Uterus (tissue), 4 donors: ENCODE data around the gene IFTAP. TPM values are rescaled to one million over a fixed set of nuclear protein-coding genes. Genes with fewer than 3 reads are reported as not detected.

Experiments
- DNase-seq, 2 donors: peaks; one replicate each; pipeline ENCODE4 v3.0.0-alpha.2; 2019 to 2020
- H3K27ac ChIP-seq, 2 donors: fragments of 200-600 bp; sonication (generic); 1 replicate in 1 of 2; 2 replicates in 1 of 2; pipeline ENCODE4 v1.5.1; 2016 to 2018
- H3K27me3 ChIP-seq, 2 donors: fragments of 200-600 bp; sonication (generic); one replicate each; pipeline ENCODE4 v1.5.1; 2018 to 2019; ENCODE audit warnings: control low read depth in 1 of 2
- H3K36me3 ChIP-seq, 2 donors: fragments of 200-600 bp; sonication (generic); one replicate each; pipeline ENCODE4 v1.5.1; 2019; ENCODE audit warnings: control low read depth in 1 of 2
- H3K4me1 ChIP-seq, 2 donors: fragments of 200-600 bp; sonication (generic); one replicate each; pipeline ENCODE4 v1.5.1; 2018 to 2019; ENCODE audit warnings: control low read depth in 1 of 2
- H3K4me3 ChIP-seq, 2 donors: fragments of 200-600 bp; sonication (generic); 1 replicate in 1 of 2; 2 replicates in 1 of 2; pipeline ENCODE4 v1.5.1; 2018 to 2019; ENCODE audit warnings: mild to moderate bottlenecking in 1 of 2
- H3K9me3 ChIP-seq, 2 donors: fragments of 200-600 bp; sonication (generic); one replicate each; pipeline ENCODE4 v1.5.1; 2019; ENCODE audit warnings: control low read depth in 1 of 2
- POLR2A ChIP-seq, 2 donors: fragments of 450-650 bp; IDR thresholded peaks; one replicate each; pipeline ENCODE4 v1.6.1; 2016; ENCODE audit warnings: antibody characterized with exemption in 2 of 2, mild to moderate bottlenecking in 1 of 2, moderate library complexity in 1 of 2
- intact Hi-C: fragments of 100-400 bp; cut with DNase I; formaldehyde crosslinking; loops from one replicate; pipeline ENCODE4 v1.15.1; 2023; ENCODE audit warnings: low total_unique reads
- total RNA-seq, 4 donors: library from RNA; depleted of rRNA in 3 of 4; stranded (reverse); fragments of >200 nt in 3 of 4; gene quantifications; one replicate each; pipeline versions ENCODE4 v1.1.0 to v1.2.4, GENCODE V29; 2014 to 2023
- TF ChIP-seq, protein P1 (sequence below), 4 experiments: fragments of 200-600 bp in 2 of 4; fragments of 450-650 bp in 2 of 4; sonication (generic) in 2 of 4; IDR thresholded peaks; one replicate each; pipeline ENCODE4 v1.5.1; 2016 to 2019; ENCODE audit warnings: antibody characterized with exemption in 4 of 4, mild to moderate bottlenecking in 2 of 4, moderate library complexity in 1 of 4
- donor health status: DM: yes; HTN: yes; CAD: no.

IFTAP gene
- total RNA-seq, 4 donors from 2014 or later: 4.1 to 56.1 (median 17.4) TPM

DNA sequence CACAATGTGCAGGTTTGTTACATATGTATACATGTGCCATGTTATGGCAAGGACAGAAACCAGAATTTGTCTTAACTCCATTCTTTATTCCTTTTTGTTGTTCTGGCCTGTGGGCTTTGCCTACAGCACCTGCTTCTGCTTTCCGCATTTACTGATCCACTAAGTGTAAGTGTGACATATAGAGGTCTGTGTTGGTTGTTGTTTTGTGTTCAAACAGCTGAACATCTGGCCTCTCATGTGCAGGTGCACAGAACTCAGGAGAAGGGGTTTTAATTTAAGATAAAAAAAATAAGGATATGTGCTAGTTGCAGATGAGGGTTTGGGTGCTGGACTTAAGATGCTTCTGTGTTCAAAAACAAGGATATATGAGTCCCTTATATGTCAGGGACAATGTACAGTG lies 89.5 kb downstream of the IFTAP start:
- TF ChIP-seq POLR2A (IDR thresholded peaks at IDR 0.05): no peak
- TF ChIP-seq, protein P1, sequence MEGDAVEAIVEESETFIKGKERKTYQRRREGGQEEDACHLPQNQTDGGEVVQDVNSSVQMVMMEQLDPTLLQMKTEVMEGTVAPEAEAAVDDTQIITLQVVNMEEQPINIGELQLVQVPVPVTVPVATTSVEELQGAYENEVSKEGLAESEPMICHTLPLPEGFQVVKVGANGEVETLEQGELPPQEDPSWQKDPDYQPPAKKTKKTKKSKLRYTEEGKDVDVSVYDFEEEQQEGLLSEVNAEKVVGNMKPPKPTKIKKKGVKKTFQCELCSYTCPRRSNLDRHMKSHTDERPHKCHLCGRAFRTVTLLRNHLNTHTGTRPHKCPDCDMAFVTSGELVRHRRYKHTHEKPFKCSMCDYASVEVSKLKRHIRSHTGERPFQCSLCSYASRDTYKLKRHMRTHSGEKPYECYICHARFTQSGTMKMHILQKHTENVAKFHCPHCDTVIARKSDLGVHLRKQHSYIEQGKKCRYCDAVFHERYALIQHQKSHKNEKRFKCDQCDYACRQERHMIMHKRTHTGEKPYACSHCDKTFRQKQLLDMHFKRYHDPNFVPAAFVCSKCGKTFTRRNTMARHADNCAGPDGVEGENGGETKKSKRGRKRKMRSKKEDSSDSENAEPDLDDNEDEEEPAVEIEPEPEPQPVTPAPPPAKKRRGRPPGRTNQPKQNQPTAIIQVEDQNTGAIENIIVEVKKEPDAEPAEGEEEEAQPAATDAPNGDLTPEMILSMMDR (IDR thresholded peaks at IDR 0.05): no peak
- intact Hi-C loops: no loop called here
- H3K4me1 ChIP-seq: no peaks in the 10 kb centered on the region
- H3K36me3 ChIP-seq: no peaks in the 10 kb centered on the region
- no peaks in the 10 kb centered on the region for H3K27me3 ChIP-seq
- DNase-seq: no peak
- H3K27ac ChIP-seq: no peak overlapping the region
- no peaks in the 10 kb centered on the region for H3K9me3 ChIP-seq
- H3K4me3 ChIP-seq: no peak overlapping the region

DNA sequence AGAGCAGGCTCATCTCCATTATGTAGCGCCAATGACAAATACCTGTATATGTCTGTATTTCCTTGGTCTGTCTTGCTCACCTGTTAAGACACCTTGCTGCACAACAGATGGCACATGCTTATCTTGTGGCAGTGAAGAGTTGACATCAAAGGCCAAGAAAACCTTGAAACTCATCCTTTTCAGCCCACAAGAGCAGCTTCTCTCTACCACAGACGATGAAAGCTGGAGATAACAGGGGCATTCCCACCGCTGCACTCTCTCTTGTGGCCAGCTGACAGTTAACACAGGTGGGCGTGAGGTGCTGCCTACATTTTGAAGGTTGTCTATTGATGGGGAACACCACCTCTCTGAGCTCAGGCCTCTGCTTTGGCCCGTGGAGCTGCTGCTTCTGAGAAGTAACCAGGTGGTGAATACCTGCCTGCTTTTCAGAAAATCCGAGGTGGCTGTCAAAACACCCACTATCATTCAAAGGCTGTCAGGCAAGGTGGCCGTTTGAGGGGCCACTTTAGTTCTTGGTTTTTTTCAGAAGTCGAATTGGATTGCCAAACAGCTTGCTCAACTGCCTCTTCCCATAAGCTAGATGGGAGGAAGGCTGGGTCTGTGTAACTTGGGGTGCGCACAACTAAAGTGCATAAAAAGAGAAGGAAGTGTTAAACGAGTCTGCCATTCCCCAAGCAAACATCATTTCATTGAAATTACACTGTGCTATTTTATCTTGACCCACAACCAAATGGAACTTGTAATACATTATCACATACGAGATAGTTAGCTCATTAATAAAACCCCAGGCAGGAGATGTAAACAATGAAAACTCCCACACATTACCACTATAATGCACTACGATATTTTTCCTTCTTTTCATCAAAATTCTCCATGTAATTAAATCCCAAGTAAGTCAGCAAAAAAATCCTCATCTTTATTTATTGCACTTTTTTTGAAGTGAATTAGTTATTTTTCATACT lies 90.8 kb downstream of the IFTAP start:
- Histone ChIP-seq H3K27ac (no peak overlapping the region), H3K36me3 (no peaks in the 10 kb centered on the region), H3K4me3 (no peak overlapping the region), H3K9me3 (no peaks in the 10 kb centered on the region), H3K27me3 (no peaks in the 10 kb centered on the region), H3K4me1 (no peaks in the 10 kb centered on the region)
- no peak for DNase-seq
- TF ChIP-seq, protein P1 (IDR thresholded peaks at IDR 0.05): no peak
- intact Hi-C loops: no loop called here

DNA sequence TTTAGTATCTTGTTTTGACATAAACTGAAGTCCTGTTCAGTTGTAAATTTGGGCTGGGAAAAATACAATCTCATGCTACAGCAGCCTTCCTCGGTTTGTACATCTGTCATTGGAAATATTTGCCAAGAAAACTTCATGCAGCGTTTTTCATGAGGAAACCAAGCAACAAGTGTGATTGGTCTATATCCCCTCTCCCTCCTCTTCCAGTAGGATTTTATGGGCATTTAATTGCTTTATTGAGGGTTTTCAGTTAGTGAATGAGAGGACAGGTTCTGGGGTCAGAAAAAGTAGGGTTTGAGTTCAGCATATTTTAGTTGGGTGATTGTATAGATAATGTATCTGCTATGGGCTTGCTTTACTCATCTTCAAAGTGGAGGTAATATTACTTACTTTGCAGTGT lies 93.8 kb downstream of the IFTAP start:
- no peak for DNase-seq
- TF ChIP-seq, protein P1 (IDR thresholded peaks at IDR 0.05): no peak
- TF ChIP-seq POLR2A (IDR thresholded peaks at IDR 0.05): no peak
- Histone ChIP-seq H3K27me3 (no peaks in the 10 kb centered on the region), H3K4me3 (no peak overlapping the region), H3K27ac (no peak overlapping the region), H3K36me3 (no peaks in the 10 kb centered on the region), H3K9me3 (no peaks in the 10 kb centered on the region), H3K4me1 (no peaks in the 10 kb centered on the region)
- intact Hi-C loops: no loop called here

DNA sequence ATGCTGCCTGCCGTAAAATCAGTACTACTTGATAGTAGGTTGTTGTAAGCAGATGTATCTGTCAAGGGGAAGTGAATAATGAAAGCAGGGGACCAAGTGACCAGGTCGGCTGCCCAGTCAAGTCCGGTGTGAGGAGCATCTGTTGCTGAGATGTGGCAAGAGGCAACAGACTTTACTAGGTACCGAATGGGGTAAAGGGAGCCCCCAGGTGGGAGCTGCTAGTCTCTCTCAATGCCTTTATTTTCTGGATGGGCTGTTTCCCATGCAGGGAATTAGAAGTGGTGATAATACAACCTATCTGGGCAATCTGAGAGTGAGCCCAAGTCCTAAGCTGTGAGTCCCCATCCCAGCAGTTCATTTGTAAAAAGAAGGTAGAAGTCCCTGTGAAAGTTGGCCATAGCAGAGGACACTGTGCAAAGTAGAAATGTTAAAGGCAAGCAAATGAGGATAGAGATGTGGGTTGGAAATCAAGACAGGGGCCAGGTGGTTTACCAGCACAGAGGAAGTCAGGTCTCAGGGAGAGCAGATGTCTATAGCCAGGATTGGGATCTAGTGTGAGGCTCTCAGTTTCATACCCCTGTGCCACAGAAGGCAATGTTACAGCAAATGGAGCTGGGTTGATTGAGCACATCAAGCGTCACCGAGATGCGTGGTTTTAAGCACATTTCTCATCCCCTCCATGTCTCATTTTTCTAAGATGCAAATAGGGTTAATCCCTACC lies 94.4 kb downstream of the IFTAP start:
- intact Hi-C loops: no loop called here
- no peaks in the 10 kb centered on the region for H3K9me3 ChIP-seq

More for the DNA sequence above, 94.4 kb downstream of the IFTAP start:
- Histone ChIP-seq H3K4me1 (no peaks in the 10 kb centered on the region), H3K27me3 (no peaks in the 10 kb centered on the region), H3K4me3 (no peak overlapping the region), H3K36me3 (no peaks in the 10 kb centered on the region), H3K27ac (no peak overlapping the region)
- TF ChIP-seq POLR2A (IDR thresholded peaks at IDR 0.05): no peak
- TF ChIP-seq, protein P1 (IDR thresholded peaks at IDR 0.05): no peak
- no peak for DNase-seq
